H1 (cell line): ENCODE measurements around the gene RNGTT. TPM values are rescaled to one million over a fixed set of nuclear protein-coding genes. Genes with fewer than 3 reads are reported as not detected.

Source experiments
- CBX8 ChIP-seq: fragments of 300-800, 300-1000 bp; sonication (generic); IDR thresholded peaks from 2 replicates; pipeline ENCODE4 v1.7.1; 2016; ENCODE audit warnings: low read depth, low read length, borderline replicate concordance
- CTBP2 ChIP-seq: IDR thresholded peaks from 2 replicates; pipeline ENCODE4 v1.7.0; 2011; ENCODE audit warnings: borderline replicate concordance, mild to moderate bottlenecking, moderate library complexity, mixed read lengths, low read length; ENCODE audit not compliant: insufficient read depth, insufficient read length
- GABPA ChIP-seq: IDR thresholded peaks from 2 replicates; pipeline ENCODE4 v1.6.1; 2011; ENCODE audit warnings: mild to moderate bottlenecking, low read length, moderate library complexity, borderline replicate concordance; ENCODE audit not compliant: insufficient read depth
- MAFK ChIP-seq: IDR thresholded peaks from 2 replicates; pipeline ENCODE4 v1.6.1; 2012; ENCODE audit warnings: low read depth, mild to moderate bottlenecking, improper control_type of control experiment, low read length
- POLR2A ChIP-seq, 2 experiments: IDR thresholded peaks; 1 replicate in 1 of 2; 2 replicates in 1 of 2; pipeline ENCODE4 v1.6.1; 2011; ENCODE audit warnings: low read depth in 2 of 2, low read length in 2 of 2, mild to moderate bottlenecking in 2 of 2; ENCODE audit errors: control extremely low read depth in 1 of 2
- SIN3A ChIP-seq, 2 experiments: IDR thresholded peaks in 1 of 2; conservative IDR thresholded peaks in 1 of 2; 2 replicates each; pipeline ENCODE4 v1.6.1; 2011 to 2012; ENCODE audit warnings: low read length in 2 of 2, improper control_type of control experiment in 1 of 2, low read depth in 1 of 2, mild to moderate bottlenecking in 1 of 2
- SP4 ChIP-seq: IDR thresholded peaks from 2 replicates; pipeline ENCODE4 v1.6.1; 2012; ENCODE audit warnings: low read length, inconsistent platforms
- SRF ChIP-seq: IDR thresholded peaks from 2 replicates; pipeline ENCODE4 v1.6.1; 2011; ENCODE audit warnings: mild to moderate bottlenecking, low read depth, low read length, moderate library complexity
- TEAD4 ChIP-seq: IDR thresholded peaks from 2 replicates; pipeline ENCODE4 v1.6.1; 2012; ENCODE audit warnings: low read depth, low read length, inconsistent platforms, mixed read lengths
- YY1 ChIP-seq: IDR thresholded peaks from 2 replicates; pipeline ENCODE4 v1.6.1; 2011; ENCODE audit warnings: low read depth, mild to moderate bottlenecking, low read length
- polyA plus RNA-seq, 7 experiments: library from polyadenylated mRNA; depleted of rRNA in 3 of 7; stranded (reverse) in 5 of 7; unstranded in 2 of 7; fragments of >200 nt in 5 of 7; fragments of 200-250 nt in 2 of 7; gene quantifications; 1 replicate in 5 of 7; 2 replicates in 1 of 7; 4 replicates in 1 of 7; pipeline versions ENCODE4 v1.2.1 to v1.2.3, GENCODE V29; 2011 to 2013; ENCODE audit warnings: missing spikeins in 2 of 7, mixed read lengths in 2 of 7
- total RNA-seq: library from RNA; stranded (reverse); fragmentation: NEBNext Ultra II Directional; extraction: Animal tissue kit (Norgen Biotek cat#: 25700); gene quantifications from 2 replicates; pipeline ENCODE4 v1.2.1, GENCODE V29; 2021
- TF ChIP-seq, protein P1 (sequence below): fragments of 300-600 bp; sonication (generic); IDR thresholded peaks from 2 replicates; pipeline ENCODE4 v1.7.1; 2012; ENCODE audit warnings: low read length, moderate library complexity, mild to moderate bottlenecking, inconsistent platforms; ENCODE audit not compliant: insufficient replicate concordance

The RNGTT gene
- total and polyA plus RNA-seq, 2 of the 8 experiments (the other 6 are each of a cell fraction or from before 2014, with no cell fraction given): 3.6 to 21.2 TPM

DNA sequence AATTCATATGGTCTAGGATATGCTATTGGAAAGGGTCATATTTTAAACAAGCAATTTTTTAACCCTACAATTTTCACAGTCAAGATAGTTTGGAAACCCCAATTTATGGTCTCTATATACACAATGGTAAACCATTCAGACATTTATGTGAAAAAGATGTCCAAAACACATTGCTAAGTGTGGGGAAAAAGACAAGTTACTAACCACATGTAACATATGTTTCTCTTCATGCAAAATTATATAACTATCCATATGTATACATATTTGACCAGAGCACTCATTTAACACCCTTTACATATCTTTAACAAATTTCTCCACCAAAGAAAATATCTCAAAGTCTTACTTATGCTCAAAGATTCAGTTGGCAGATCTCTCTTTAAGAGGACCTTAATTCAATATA lies 110.6 kb downstream of the RNGTT start (continued):
- TF ChIP-seq, protein P1, sequence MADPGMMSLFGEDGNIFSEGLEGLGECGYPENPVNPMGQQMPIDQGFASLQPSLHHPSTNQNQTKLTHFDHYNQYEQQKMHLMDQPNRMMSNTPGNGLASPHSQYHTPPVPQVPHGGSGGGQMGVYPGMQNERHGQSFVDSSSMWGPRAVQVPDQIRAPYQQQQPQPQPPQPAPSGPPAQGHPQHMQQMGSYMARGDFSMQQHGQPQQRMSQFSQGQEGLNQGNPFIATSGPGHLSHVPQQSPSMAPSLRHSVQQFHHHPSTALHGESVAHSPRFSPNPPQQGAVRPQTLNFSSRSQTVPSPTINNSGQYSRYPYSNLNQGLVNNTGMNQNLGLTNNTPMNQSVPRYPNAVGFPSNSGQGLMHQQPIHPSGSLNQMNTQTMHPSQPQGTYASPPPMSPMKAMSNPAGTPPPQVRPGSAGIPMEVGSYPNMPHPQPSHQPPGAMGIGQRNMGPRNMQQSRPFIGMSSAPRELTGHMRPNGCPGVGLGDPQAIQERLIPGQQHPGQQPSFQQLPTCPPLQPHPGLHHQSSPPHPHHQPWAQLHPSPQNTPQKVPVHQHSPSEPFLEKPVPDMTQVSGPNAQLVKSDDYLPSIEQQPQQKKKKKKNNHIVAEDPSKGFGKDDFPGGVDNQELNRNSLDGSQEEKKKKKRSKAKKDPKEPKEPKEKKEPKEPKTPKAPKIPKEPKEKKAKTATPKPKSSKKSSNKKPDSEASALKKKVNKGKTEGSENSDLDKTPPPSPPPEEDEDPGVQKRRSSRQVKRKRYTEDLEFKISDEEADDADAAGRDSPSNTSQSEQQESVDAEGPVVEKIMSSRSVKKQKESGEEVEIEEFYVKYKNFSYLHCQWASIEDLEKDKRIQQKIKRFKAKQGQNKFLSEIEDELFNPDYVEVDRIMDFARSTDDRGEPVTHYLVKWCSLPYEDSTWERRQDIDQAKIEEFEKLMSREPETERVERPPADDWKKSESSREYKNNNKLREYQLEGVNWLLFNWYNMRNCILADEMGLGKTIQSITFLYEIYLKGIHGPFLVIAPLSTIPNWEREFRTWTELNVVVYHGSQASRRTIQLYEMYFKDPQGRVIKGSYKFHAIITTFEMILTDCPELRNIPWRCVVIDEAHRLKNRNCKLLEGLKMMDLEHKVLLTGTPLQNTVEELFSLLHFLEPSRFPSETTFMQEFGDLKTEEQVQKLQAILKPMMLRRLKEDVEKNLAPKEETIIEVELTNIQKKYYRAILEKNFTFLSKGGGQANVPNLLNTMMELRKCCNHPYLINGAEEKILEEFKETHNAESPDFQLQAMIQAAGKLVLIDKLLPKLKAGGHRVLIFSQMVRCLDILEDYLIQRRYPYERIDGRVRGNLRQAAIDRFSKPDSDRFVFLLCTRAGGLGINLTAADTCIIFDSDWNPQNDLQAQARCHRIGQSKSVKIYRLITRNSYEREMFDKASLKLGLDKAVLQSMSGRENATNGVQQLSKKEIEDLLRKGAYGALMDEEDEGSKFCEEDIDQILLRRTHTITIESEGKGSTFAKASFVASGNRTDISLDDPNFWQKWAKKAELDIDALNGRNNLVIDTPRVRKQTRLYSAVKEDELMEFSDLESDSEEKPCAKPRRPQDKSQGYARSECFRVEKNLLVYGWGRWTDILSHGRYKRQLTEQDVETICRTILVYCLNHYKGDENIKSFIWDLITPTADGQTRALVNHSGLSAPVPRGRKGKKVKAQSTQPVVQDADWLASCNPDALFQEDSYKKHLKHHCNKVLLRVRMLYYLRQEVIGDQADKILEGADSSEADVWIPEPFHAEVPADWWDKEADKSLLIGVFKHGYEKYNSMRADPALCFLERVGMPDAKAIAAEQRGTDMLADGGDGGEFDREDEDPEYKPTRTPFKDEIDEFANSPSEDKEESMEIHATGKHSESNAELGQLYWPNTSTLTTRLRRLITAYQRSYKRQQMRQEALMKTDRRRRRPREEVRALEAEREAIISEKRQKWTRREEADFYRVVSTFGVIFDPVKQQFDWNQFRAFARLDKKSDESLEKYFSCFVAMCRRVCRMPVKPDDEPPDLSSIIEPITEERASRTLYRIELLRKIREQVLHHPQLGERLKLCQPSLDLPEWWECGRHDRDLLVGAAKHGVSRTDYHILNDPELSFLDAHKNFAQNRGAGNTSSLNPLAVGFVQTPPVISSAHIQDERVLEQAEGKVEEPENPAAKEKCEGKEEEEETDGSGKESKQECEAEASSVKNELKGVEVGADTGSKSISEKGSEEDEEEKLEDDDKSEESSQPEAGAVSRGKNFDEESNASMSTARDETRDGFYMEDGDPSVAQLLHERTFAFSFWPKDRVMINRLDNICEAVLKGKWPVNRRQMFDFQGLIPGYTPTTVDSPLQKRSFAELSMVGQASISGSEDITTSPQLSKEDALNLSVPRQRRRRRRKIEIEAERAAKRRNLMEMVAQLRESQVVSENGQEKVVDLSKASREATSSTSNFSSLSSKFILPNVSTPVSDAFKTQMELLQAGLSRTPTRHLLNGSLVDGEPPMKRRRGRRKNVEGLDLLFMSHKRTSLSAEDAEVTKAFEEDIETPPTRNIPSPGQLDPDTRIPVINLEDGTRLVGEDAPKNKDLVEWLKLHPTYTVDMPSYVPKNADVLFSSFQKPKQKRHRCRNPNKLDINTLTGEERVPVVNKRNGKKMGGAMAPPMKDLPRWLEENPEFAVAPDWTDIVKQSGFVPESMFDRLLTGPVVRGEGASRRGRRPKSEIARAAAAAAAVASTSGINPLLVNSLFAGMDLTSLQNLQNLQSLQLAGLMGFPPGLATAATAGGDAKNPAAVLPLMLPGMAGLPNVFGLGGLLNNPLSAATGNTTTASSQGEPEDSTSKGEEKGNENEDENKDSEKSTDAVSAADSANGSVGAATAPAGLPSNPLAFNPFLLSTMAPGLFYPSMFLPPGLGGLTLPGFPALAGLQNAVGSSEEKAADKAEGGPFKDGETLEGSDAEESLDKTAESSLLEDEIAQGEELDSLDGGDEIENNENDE: no peak
- TF ChIP-seq CBX8 (no peak), SP4 (no peak), SRF (no peak), SIN3A (conservative IDR thresholded peaks at IDR 0.05 in 1 of 2, IDR thresholded peaks at IDR 0.05 in 1 of 2; ENCODE audit: low read depth in 1 of 2, low read length in 2 of 2) (no peak), YY1 (no peak), POLR2A (IDR thresholded peaks at IDR 0.05; ENCODE audit: control extremely low read depth in 1 of 2, low read depth in 2 of 2, low read length in 2 of 2) (no peak), MAFK (no peak), TEAD4 (no peak), CTBP2 (no peak), GABPA (no peak)
